Choroid plexus epithelial cell (primary cell): ENCODE data around the gene CEP250.
A peak's percentile ranks its signal among the peaks of the same experiment; 100 is the strongest.

Experiments used
- DNase-seq: peaks from one replicate; pipeline ENCODE4 v3.0.0-alpha.2; 2010; ENCODE audit warnings: low read depth
- H3K4me3 ChIP-seq: 2 replicates; pipeline ENCODE4 v1.5.1; 2011; ENCODE audit warnings: low read depth, mild to moderate bottlenecking, control low read depth, low read length, moderate library complexity
- TF ChIP-seq, protein P1 (sequence below): conservative IDR thresholded peaks from 2 replicates; pipeline ENCODE4 v1.5.1; 2011; ENCODE audit warnings: low read depth, mild to moderate bottlenecking, control low read depth, inconsistent platforms, low read length, moderate library complexity

CEP250 gene

DNA sequence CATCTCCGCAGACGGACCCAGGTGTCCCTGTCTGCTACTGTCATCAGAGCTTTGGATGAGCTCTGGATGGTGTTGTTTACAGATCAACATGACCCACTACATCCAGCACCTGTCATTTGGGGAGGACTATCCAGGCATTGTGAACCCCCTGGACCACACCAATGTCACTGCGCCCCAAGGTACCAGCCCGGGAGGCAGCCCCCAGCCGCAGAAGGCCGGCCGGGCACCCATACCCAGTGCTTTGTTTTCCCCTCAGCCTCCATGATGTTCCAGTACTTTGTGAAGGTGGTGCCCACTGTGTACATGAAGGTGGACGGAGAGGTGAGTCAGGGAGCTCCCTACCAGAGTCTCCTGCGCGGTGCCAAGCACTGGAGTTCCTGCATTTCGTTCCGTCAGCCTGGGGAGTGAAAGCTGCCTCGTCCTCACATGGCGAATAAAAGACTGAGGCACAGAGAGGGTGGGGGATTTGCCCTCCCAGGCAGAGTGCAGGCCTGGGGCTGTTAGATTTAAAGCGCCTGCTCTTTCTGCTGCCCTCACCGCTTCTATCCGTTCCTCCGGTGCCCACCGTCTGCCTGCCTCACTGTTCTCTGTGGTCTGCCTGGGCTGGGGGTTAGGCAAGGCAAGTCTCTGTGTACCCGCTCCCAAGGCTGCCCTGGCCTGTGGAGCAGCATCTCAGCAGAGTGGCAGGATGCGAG, 100.7 kb downstream of the CEP250 start:
- no peak overlapping the region for H3K4me3 ChIP-seq
- TF ChIP-seq, protein P1, sequence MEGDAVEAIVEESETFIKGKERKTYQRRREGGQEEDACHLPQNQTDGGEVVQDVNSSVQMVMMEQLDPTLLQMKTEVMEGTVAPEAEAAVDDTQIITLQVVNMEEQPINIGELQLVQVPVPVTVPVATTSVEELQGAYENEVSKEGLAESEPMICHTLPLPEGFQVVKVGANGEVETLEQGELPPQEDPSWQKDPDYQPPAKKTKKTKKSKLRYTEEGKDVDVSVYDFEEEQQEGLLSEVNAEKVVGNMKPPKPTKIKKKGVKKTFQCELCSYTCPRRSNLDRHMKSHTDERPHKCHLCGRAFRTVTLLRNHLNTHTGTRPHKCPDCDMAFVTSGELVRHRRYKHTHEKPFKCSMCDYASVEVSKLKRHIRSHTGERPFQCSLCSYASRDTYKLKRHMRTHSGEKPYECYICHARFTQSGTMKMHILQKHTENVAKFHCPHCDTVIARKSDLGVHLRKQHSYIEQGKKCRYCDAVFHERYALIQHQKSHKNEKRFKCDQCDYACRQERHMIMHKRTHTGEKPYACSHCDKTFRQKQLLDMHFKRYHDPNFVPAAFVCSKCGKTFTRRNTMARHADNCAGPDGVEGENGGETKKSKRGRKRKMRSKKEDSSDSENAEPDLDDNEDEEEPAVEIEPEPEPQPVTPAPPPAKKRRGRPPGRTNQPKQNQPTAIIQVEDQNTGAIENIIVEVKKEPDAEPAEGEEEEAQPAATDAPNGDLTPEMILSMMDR = no peak
- DNase-seq = no peak

DNA sequence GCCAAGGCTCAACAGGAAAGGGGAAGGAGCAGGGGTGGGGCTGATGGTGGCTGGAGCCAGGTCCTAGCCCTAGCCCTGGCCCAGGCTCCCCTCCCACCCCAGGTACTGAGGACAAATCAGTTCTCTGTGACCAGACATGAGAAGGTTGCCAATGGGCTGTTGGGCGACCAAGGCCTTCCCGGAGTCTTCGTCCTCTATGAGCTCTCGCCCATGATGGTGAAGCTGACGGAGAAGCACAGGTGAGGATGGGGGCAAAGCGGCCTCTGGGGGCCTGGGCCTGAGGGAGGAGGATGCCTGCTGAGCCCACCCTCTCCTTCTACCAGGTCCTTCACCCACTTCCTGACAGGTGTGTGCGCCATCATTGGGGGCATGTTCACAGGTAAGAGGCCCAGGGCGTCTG, 101.5 kb downstream of the CEP250 start:
- TF ChIP-seq, protein P1 = no peak
- no peak overlapping the region for H3K4me3 ChIP-seq
- DNase-seq = no peak

DNA sequence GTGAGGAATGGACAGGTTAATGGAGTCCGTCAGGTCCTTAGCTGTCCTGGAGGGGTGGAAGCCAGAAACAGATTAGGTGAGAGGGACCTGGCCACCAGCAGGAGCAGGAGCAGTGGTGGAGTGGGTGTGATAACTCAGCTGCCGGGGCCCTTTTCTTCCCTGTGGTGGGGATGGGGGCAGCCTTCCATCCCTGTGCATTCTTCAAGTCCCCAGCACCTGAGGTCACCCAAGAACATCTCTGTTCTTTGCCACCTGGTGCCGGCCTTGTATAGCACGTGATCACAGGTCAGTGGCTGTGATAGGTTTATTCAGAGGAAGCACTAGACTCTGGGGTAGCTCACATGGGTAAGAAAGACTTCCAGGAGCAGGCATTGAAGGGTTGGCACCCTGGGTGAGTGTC, 103.1 kb downstream of the CEP250 start:
- TF ChIP-seq, protein P1 = no peak
- no peak for DNase-seq
- H3K4me3 ChIP-seq = no peak overlapping the region

- H3K4me3 ChIP-seq = no peak overlapping the region
- TF ChIP-seq, protein P1 = no peak
- DNase-seq = no peak
Observed at GRCh38 chr20:35559042-35559693, 103.8 kb downstream of the CEP250 start.

GRCh38 chr20:35560105-35560511, 104.7 kb downstream of the CEP250 start:
- no peak for DNase-seq
- H3K4me3 ChIP-seq = no peak overlapping the region
- TF ChIP-seq, protein P1 = no peak

DNA sequence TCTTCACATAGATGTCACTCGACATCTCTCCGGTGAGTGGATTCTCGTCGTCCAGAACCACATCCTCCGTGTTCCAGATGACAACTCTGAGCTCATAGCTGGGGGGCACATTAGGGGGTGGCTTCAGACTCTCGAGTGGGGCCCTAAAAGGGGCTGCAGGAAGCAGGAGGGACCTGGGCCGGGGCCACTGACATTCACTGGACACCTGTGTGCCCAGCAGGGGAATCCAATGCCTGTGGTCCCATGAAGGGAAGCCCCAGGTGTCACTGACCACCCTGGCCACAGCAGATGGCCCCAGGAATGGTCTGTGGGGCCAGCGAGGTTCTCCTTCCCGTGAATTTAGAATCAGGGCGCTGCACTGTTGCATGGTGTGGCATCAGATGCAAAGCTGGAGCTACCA, 105.1 kb downstream of the CEP250 start:
- no peak overlapping the region for H3K4me3 ChIP-seq
- DNase-seq = no peak
- TF ChIP-seq, protein P1 = no peak

GRCh38 chr20:35561268-35561667, 105.9 kb downstream of the CEP250 start:
- TF ChIP-seq, protein P1 = peak; percentile 44
- DNase-seq = peak; percentile 64
- H3K4me3 ChIP-seq = no peak overlapping the region
